RWPE1 (cell line): ENCODE measurements around the gene SEPTIN2.

Experiments
- CTCF ChIA-PET: fragments of 350-600 bp; sonication (Branson Sonifier 250); formaldehyde crosslinking; extraction: SDS; loops from one replicate; lab custom pipeline; 2021; lab: Yijun Ruan, JAX
- POLR2A ChIA-PET: fragments of 400-600 bp; formaldehyde crosslinking; extraction: SDS; loops from one replicate; lab custom pipeline; 2020; ENCODE audit warnings: antibody characterized with exemption; ENCODE audit not compliant: low non-redundant PET; lab: Yijun Ruan, JAX
- DNase-seq: peaks from one replicate; pipeline ENCODE4 v3.0.0; 2012; ENCODE audit warnings: low spot score
- H3K27ac ChIP-seq: fragments of 450-650 bp; 2 replicates; pipeline ENCODE4 v1.5.1; 2017
- TF ChIP-seq, protein P1 (sequence below): fragments of 450-650 bp; conservative IDR thresholded peaks from 2 replicates; pipeline ENCODE4 v1.5.1; 2017; ENCODE audit warnings: low read depth, mild to moderate bottlenecking

Gene SEPTIN2

DNA sequence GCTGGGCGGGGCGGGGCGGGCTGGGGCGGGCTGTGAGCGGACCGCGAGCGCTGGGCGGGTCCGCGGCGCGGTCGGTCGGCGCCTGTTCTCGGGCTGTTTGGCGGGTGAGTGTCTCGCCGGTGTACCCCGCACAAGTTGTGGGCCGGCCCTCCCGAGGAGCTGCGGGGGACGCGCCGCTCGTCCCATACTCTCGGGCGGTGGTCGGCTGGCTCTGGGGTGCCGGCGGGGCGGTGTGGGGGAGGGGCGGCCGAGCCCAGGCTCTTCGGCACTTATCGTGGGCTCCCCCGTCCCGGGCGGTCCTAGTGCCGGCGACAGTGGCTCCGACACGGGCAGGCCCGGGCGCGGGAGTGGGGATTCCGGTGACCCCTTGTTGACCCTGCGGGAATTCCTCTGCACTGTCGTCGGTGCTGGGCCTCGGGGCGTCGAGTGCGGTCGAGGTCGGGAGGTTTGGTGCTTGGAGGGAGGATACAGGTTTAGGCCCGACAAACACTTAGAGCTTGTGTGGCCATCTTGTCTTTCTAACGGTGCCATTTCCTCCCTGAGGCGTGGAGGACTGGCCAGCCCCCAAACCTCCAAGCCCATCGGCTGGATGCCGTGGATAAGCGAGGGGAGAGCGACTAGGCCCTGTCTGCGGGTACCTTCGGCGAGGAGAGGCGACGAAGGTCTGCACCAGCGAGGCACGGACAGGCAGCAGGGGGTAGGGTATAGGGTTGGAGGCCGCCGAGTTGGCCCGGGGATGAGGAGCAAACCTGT, at the start of gene SEPTIN2:
Gene SEPTIN2, plus strand, starts transcription at position 47 of the 753 bp plus-strand sequence. CDS start 8,308 bp downstream, outside the sequence.
- TF ChIP-seq, protein P1, sequence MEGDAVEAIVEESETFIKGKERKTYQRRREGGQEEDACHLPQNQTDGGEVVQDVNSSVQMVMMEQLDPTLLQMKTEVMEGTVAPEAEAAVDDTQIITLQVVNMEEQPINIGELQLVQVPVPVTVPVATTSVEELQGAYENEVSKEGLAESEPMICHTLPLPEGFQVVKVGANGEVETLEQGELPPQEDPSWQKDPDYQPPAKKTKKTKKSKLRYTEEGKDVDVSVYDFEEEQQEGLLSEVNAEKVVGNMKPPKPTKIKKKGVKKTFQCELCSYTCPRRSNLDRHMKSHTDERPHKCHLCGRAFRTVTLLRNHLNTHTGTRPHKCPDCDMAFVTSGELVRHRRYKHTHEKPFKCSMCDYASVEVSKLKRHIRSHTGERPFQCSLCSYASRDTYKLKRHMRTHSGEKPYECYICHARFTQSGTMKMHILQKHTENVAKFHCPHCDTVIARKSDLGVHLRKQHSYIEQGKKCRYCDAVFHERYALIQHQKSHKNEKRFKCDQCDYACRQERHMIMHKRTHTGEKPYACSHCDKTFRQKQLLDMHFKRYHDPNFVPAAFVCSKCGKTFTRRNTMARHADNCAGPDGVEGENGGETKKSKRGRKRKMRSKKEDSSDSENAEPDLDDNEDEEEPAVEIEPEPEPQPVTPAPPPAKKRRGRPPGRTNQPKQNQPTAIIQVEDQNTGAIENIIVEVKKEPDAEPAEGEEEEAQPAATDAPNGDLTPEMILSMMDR, result no peak
- CTCF ChIA-PET, result interaction anchor here (0.5 to 1.0 kb wide), 2 partner anchors 14 to 34 kb away, joined by 3 to 5 read pairs; no protein-coding TSS in a partner anchor
- DNase-seq, result no peak
- H3K27ac ChIP-seq, result peak within 1 kb of the TSS; percentile 94
- POLR2A ChIA-PET, result interaction anchor here (0.5 to 1.1 kb wide), 2 partner anchors 13 to 26 kb away, joined by 3 to 5 read pairs; no protein-coding TSS in a partner anchor

DNA sequence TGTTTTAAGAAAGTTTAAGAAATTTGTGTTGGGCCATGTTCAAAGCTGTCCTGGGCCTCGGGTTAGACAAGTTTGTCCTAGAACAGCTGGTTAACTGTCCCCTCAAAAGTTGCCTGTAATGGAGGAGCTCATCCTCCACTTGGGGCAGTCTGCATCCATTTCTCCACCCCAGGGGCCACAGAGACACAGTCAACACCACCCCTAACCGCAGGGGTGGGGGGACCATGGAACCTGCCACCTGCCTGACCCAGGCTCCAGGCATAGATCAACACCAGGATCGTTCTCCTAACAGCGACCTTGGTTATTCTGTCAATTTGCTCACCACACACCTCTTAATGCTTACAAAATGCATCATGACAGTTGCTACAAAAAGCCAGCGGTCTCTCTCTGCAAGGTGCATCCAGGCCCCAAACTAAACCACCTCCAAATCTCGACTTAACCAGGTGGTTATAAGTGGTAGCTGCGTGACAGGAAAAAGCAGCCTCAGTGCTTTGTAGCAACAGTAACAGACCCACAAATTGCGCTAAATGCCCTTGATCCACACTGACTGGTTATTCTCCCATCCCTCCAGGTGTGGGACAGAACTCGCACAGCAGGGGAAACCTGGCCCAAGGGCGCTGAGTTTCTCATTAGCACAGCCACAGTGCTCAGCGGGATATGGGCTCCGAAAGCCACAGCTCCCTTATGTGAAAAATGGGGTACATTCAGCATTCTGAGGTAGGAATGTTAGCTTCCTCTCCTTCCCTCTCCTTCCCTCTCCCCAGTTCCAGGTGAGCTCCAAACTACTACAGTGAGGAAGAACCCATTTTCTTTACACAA, 48.3 kb upstream of the SEPTIN2 start:
- CTCF ChIA-PET, result interaction anchor here (0.5 to 0.8 kb wide), 4 partner anchors 18 to 83 kb away, joined by 3 to 7 read pairs (median 3); no protein-coding TSS in a partner anchor
- POLR2A ChIA-PET, result no interaction called here
- no peak overlapping the region for H3K27ac ChIP-seq
- no peak for DNase-seq
- TF ChIP-seq, protein P1, result no peak

DNA sequence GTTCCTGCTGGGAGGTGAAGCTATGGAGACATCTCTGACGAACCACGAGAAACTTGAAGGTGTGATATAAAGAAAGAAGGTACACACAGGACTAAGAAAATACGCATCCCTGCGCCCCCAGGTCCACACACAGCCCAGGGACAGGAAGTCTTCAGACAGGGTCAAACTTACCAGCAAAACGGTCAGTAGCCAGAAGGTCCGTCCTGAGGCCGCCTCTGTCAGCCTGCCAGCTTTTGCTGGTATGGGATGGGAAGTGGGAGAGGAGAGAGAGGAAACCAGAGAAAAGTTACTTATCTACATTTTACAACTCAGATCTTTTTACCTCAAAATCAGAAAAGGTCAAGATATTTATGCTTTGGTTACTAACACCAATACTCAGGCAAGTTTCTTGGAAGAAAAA, 47.4 kb upstream of the SEPTIN2 start:
- POLR2A ChIA-PET, result no interaction called here
- CTCF ChIA-PET, result no interaction called here
- no peak for DNase-seq
- H3K27ac ChIP-seq, result no peak overlapping the region
- TF ChIP-seq, protein P1, result no peak

DNA sequence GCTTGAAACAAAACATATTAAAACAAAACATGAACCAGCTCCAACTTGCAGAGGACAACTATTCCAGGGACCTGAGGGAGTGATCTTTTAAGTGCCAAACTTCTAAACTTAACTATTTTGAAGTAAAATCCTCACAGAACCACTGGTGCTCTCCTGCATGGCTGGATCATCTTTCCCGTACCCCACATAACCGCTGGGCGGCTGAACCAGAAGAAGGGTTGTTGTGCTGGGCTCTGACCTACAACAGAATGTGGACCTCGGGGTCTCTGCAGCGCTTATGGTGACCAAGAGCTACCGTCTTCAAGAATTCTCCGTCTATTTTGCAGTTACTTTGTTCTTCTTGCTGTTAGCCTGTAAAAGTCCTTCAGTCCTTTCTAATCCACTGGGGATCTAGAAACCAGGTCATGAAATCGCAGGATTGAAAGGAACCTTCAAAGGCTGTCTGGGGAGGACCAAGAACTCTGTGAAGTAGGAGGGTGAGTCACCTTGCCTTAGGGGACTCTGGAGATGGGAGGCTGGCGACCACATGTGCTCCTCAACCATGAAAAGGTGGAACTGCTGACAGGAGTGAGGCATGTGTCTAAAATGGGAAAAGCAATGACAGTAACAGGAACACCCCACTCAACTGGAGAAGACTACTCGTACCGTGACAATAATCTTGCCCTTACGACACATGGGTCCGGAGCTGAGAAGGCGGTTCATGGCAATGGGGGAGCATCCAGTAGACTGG, 46.8 kb upstream of the SEPTIN2 start:
- ChIA-PET CTCF (no interaction called here), POLR2A (interaction anchor here (0.6 kb wide), 1 partner anchor 91 kb away, joined by 3 read pairs; no protein-coding TSS in a partner anchor)
- TF ChIP-seq, protein P1, result no peak
- H3K27ac ChIP-seq, result peak overlapping the region; percentile 45; the same call in 1 of the 2 replicates
- peak; percentile 32 for DNase-seq

DNA sequence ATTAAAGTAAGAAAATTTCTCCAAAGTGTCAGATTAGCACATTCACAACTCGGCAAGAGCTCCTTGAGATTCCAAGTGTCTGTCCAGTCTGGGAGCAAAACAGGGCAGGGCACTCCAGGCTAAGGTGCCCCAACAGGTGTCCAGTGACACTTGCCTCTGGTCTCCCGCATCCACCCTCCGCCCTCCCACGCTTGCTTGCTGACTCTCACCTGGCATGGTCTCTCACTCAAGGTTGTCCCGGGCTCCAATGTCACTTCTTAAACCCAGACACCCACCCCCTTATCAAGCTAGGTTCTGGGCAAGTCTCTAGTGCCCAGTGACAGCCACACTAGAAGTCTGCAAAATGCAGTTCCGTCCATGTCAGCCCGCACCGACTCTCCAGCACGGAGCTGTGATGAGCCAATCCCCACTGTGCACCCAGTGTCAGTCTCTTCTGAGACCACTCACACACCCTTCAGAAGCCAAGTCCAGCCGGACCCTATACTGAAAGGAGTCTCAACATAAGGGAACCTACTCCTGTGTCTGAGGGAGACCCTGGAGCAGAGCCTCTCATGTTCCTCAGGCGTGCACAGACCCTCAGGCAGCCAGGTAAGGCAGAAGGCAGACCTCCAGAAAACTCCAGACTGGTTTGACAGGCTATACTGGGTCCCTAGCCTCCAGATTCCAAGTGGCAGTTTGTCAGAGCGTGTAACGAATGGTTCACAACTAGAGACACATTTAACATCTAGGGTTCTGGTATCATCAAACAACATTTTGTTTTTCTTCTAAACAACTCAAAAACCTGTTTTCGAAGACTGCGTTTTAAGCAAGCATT, 45.8 kb upstream of the SEPTIN2 start:
- peak overlapping the region; percentile 45 for H3K27ac ChIP-seq
- TF ChIP-seq, protein P1, result no peak
- DNase-seq, result no peak
- CTCF ChIA-PET, result interaction anchor here (0.5 kb wide), 1 partner anchor 19 kb away, joined by 3 read pairs; no protein-coding TSS in a partner anchor
- POLR2A ChIA-PET, result no interaction called here
